ENCODE data around the gene FBXO38. TPM values are rescaled to one million over a fixed set of nuclear protein-coding genes. Genes with fewer than 3 reads are reported as not detected.

The FBXO38 gene
- total RNA-seq, 1 experiment from 2014 or later: 38.2 TPM

- DNase-seq (ENCODE audit: low read depth): no peak
Observed at GRCh38 chr5:148382961-148383360, 797 bp upstream of the FBXO38 start.

DNA sequence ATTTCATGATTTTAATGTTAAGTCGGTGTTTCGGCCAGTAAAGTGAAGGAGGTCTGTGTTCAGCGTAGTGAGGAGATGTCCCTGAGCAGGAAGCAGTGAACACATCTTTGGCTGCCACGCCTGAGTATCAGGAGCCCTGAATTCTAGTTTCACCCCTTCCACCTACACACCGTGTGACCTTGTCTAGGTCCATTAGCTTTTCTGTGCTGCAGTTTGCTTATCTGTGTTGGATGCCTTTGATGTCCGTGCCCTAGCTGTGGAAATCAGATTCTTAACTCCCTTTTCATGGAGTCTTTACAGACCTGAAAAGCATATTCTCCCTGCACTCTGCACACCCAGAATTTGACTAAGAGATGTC lies 601 bp downstream of the FBXO38 start:
- DNase-seq (ENCODE audit: low read depth): peak; percentile 21

GRCh38 chr5:148385094-148385493 lies 1.3 kb downstream of the FBXO38 start:
- DNase-seq (ENCODE audit: low read depth): no peak

DNA sequence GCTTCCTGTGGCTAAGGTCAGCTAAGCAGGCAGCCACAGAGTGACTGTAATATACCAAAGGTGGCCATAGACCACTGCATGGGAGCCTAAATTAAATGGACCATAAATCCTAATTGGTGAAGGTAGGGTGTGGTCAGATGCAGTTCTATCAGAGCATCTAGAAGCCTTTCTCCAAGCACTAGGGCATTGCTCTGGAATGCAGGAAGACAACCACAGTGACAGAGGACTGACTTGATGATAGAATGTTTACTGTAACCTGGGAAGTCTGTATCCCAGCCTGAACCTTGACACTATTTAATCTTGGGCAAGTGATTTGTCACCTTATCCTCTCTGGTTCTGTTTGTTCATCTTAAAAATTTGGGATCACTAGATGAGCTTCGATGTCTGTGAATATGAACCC lies 2.3 kb downstream of the FBXO38 start:
- peak; percentile 33 for DNase-seq (ENCODE audit: low read depth)

DNA sequence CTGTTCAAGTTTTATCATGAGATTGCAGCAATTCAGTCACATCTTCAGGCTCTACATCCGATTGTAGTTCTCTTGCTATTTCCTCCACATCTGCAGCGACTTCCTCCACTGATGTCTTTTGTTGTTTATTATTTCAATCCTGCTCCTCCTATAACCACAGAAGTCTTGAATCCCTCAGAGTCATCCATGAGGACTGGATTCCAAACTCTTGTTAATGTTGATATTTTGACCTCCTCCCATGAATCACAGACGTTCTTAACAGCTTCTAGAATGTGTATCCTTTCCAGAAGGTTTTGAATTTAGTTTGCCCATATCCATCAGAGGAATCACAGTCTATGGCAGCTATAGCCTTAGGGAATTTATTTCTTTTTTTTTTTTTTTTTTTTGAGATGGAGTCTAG lies 3.6 kb downstream of the FBXO38 start:
- peak; percentile 38 for DNase-seq (ENCODE audit: low read depth)

DNA sequence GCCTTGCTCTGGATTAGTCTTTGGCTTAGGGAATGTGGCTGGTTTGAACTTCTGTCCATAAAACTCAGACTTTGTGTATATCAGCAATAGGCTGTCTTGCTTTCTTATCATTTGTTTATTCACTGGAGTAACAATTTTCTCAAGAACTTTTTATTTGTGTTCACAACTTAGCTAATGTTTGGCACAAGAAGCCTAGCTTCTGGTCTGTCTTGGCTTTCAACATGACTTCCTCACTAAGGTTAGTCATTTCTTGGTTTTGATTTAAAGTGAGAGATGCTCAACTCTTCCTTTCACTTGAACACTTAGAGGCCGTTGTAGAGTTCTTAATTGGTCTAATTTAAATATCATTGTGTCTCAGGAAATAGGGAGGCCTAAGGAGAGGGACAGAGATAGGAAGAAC lies 4.9 kb downstream of the FBXO38 start:
- DNase-seq (ENCODE audit: low read depth): no peak

- no peak for DNase-seq (ENCODE audit: low read depth)
Observed at GRCh38 chr5:148390914-148391313, 7.2 kb downstream of the FBXO38 start.

DNA sequence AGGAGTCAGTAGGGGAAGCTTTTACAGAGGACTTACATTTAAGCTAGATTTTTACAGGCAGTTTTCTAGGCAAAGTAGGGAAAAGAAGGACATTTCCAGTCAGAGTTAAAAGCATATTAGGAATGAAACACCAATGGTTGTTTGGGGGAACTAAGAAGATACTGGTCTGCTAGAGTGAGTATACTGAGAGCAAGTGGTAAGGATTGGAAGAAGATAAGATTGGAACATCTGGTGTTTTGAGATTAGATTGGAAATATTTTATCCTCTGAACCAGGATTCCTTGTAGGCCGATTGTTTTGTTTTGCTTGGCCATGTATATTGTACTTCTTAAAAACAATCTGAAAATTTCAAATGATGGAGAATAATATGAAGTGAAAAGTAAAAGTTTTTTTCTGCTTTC lies 7.7 kb downstream of the FBXO38 start:
- DNase-seq (ENCODE audit: low read depth): no peak

- DNase-seq (ENCODE audit: low read depth): no peak
Observed at GRCh38 chr5:148393390-148393741, 9.6 kb downstream of the FBXO38 start.

GRCh38 chr5:148394587-148395019 lies 10.8 kb downstream of the FBXO38 start:
- DNase-seq (ENCODE audit: low read depth): no peak

DNA sequence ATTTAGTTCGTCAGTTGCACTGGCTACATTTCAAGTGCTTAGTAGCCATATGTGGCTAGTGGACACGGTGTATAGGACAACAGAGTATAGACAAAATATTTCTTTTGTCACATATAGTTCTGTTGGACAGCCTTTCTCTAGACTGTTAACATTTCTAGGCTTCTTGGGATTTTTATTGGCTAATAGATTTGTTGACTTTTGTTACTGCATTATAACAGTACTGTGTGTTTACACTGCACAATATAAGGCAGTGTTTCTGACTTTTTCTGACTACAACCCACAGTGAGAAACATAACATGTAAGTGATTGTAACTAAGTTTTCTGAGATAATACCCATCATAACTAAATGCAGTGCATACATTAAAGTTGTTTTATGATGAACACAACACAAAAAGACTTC lies 11.3 kb downstream of the FBXO38 start:
- no peak for DNase-seq (ENCODE audit: low read depth)

- no peak for DNase-seq (ENCODE audit: low read depth)
Observed at GRCh38 chr5:148397968-148398595, 14.3 kb downstream of the FBXO38 start.

DNA sequence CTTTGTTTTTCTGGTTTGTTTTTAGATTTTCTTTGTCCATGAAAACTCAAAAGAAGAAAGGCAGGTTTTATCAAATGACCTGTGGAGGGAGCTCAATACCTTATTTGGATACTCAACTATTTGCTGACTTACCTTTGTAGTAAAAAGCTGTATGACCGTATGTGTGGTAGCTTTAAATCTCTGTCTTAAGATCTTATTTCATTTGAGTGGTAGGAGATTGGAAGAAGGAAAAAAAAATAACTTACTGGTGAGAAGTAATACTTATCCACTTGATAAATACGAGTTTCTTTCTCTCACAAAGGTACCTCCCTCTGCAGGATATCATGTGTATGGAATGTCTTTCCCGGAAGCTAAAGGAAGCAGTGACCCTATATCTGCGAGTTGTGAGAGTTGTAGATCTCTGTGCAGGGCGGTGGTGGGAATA lies 15.0 kb downstream of the FBXO38 start:
- DNase-seq (ENCODE audit: low read depth): no peak

- no peak for DNase-seq (ENCODE audit: low read depth)
Observed at GRCh38 chr5:148401604-148402003, 17.8 kb downstream of the FBXO38 start.

DNA sequence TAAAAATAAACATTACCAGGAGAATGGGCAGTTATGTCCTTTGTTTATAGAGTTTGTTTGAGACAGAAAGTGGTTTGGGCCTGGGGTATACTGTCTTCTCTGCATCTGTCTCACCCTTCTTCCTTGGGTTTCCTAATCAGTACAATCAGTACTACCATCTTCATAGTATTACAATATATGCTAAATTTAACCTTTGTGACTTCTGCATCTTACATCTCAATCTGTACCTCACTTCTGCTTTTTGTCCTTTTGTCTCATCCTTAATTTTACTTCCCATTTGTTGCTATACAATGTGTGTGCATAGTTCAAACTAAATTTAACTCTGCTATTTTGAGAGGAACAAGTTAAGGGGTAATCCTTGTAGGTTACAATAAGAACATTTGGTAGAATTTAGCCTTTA lies 19.6 kb downstream of the FBXO38 start:
- DNase-seq (ENCODE audit: low read depth): no peak

- DNase-seq (ENCODE audit: low read depth): no peak
Observed at GRCh38 chr5:148406406-148406805, 22.6 kb downstream of the FBXO38 start.

DNA sequence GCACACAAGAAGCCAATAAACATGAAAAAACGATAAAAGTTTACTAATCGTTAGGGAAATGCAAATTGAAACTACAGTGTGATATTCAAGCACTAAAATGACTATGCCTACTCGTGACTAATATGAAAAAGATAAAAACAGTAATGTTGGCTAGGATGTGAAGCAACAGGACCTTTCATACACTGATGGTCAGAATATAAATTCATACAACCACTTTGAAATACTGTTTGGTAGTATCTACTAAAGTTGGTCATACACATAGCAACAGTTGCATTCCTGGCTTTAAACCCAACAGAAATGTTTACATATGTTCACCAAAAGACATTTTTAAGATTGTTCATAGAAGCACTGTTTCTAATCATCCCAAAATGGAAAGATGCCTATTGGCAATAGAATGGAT lies 24.3 kb downstream of the FBXO38 start:
- no peak for DNase-seq (ENCODE audit: low read depth)

DNA sequence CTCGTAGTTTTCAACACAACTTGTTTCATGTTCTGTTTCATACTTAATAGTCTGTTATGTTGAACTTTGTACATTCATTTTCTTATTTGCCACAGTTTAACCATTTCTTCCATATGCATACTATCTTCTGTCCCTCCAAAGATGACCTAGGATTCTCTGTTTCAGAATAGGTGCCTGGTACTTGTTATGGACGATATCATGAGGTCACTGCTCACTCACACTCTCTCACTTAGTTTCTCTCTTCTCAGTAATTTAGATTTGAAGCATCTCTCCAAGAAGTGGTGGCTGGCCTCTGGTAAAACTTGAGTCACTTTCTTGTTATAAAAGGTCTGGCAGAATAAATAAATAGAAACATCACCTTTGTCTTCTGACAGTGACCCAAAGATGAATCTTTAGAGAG lies 28.4 kb downstream of the FBXO38 start:
- no peak for DNase-seq (ENCODE audit: low read depth)

DNA sequence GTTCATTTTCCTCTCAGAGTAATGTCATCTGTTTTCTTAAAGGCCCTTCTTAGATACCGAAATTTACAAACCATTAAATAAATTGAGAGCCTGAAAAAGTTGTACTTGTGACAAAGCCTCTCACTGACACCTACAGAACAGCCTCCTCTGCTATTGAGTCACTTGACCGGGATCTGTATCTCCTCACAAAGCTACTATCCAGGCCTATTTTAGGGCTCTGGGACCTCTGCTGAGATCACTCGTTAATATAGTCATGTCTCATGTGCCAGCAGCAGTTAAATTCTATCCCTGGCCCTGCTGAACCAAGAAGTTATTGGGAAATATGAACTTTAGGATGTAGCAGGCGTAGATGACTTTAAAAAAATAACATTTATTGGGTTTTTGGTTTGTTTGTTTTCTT lies 31.1 kb downstream of the FBXO38 start:
- no peak for DNase-seq (ENCODE audit: low read depth)

DNA sequence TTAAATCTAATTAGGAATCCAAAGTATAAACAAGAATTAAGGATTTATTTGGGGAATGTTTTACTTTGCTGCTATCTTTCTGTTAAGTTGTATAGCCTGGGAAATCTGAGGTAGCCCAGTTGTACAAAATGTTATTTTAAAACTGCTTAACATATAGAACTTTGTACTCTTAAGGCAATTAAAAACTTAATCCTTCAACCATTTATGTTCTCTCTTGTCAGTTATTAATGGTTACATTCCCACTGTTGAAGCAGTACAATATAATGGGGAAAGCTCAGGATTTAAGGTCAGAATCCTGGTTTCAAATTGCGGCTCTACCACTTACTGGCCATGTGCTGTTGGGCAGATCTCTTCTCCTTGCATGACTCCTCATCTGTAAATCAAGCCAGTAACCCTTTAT lies 32.7 kb downstream of the FBXO38 start:
- no peak for DNase-seq (ENCODE audit: low read depth)

- peak; percentile 15 for DNase-seq (ENCODE audit: low read depth)
Observed at GRCh38 chr5:148416921-148417320, 33.2 kb downstream of the FBXO38 start.

- DNase-seq (ENCODE audit: low read depth): no peak
Observed at GRCh38 chr5:148418511-148418910, 34.8 kb downstream of the FBXO38 start.

- DNase-seq (ENCODE audit: low read depth): no peak
Observed at GRCh38 chr5:148421661-148422060, 37.9 kb downstream of the FBXO38 start.

GRCh38 chr5:148425808-148426207 lies 42.0 kb downstream of the FBXO38 start:
- no peak for DNase-seq (ENCODE audit: low read depth)

GRCh38 chr5:148426514-148426913 lies 42.8 kb downstream of the FBXO38 start:
- DNase-seq (ENCODE audit: low read depth): no peak
